ENCODE results near the gene TMEM132C.

The TMEM132C gene

DNA sequence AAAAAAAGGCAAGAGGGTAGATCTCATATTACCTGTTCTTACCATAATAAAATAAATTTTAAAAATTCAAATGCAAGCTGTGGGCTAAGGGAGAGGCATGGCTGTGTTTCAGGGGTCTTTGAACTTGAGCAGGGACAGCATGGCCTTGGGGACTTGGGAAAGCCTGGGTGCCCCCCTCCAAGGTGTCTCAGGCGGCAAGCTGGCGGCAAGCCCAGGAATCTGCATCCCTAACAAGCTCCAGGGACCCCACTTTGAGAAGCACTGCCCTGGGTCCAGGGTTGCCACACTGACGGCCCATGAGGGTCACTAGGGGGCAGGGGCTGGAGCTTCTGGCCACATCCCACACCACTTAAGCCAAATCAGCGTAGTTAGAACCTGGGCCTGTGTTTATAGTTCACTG lies 363.0 kb downstream of the TMEM132C start:
- no peak overlapping the region for H3K9ac ChIP-seq (ENCODE audit: low read length)
- peaks cover 10% of the 10 kb centered on the region; the same call in 1 of the 2 replicates for H3K9me3 ChIP-seq (ENCODE audit: control insufficient read depth, insufficient read depth, low read depth, low read length)
- H3K27me3 ChIP-seq (ENCODE audit: control insufficient read depth, insufficient read depth, low read length), result no peaks in the 10 kb centered on the region
- no peaks in the 10 kb centered on the region for H3K36me3 ChIP-seq (ENCODE audit: control insufficient read depth, insufficient read depth, low read length)
- H3K4me3 ChIP-seq (ENCODE audit: low read depth, low read length), result no peak overlapping the region
- H3K27ac ChIP-seq (ENCODE audit: low read depth, low read length), result no peak overlapping the region
- no peaks in the 10 kb centered on the region for H3K4me1 ChIP-seq (ENCODE audit: control insufficient read depth, insufficient read depth, low read length)

DNA sequence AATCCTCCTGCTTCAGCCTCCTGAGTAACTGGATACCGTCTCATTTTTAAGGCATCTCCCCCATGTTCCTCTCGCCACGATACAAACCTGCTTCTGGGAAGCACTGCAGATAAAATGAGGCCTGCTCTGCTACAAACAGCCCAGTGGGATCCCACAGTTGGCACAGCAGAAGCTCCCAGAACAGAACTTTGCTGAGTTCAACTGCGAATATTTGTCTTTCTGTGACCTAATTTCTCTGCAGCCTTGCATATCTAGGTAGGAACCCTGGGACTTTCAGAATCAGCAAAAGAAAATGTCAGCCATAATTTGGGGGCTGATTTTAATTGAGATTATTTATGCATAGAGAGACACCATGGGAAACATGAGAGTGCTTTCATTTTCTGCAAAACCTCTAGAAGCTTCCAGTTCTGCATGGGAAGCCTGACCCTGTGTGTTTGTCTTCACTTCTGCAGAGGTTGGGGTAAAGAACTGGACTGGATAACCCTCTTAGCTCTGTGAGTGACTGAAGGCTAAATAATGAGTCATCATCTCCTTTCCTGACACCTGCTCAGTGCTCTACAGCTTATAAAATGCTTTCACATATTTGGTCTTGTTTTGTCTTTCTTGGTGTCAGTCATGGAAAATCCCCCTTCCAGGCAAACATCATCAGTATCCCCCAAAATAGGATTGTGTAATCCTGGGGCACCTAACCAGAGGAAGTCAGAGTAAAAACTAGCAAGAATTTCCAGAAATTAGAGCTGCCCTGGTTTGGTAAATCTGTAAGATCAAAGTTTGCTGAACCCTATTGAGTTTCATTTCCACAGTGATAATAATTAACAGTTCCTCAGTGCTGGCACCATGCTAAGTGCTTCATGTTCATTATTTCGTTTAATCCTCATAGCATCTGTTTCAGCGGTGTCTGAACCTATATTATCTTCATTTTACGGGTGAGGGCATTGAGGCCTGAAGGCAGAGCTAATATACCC lies 371.0 kb downstream of the TMEM132C start:
- H3K4me3 ChIP-seq (ENCODE audit: low read depth, low read length), result no peak overlapping the region
- no peaks in the 10 kb centered on the region; the same call in 1 of the 2 replicates for H3K27me3 ChIP-seq (ENCODE audit: control insufficient read depth, insufficient read depth, low read length)
- H3K9me3 ChIP-seq (ENCODE audit: control insufficient read depth, insufficient read depth, low read depth, low read length), result peaks cover 10% of the 10 kb centered on the region
- H3K27ac ChIP-seq (ENCODE audit: low read depth, low read length), result no peak overlapping the region
- H3K36me3 ChIP-seq (ENCODE audit: control insufficient read depth, insufficient read depth, low read length), result no peaks in the 10 kb centered on the region
- H3K4me1 ChIP-seq (ENCODE audit: control insufficient read depth, insufficient read depth, low read length), result no peaks in the 10 kb centered on the region
- no peak overlapping the region for H3K9ac ChIP-seq (ENCODE audit: low read length)

DNA sequence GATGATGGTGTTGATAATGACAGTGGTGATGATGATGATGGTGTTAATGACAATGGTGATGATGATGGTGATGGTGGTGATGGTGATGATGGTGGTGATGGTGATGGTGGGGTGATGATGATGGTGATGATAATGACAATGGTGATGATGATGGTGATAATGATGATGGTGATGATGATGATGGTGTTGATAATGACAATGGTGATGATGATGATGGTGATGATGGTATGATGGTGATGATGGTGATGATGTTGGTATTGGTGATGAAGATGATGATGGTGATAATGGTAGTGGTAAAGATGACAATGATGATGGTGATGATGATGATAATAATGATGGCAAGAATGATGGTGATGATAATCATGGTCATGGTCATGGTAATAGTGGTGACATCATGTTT lies 372.1 kb downstream of the TMEM132C start:
- Histone ChIP-seq H3K4me3 (ENCODE audit: low read depth, low read length) (no peak overlapping the region), H3K9ac (ENCODE audit: low read length) (no peak overlapping the region), H3K4me1 (ENCODE audit: control insufficient read depth, insufficient read depth, low read length) (no peaks in the 10 kb centered on the region), H3K27ac (ENCODE audit: low read depth, low read length) (no peak overlapping the region), H3K36me3 (ENCODE audit: control insufficient read depth, insufficient read depth, low read length) (no peaks in the 10 kb centered on the region), H3K27me3 (ENCODE audit: control insufficient read depth, insufficient read depth, low read length) (no peaks in the 10 kb centered on the region; the same call in 1 of the 2 replicates), H3K9me3 (ENCODE audit: control insufficient read depth, insufficient read depth, low read depth, low read length) (peaks cover 5% of the 10 kb centered on the region; the same call in 1 of the 2 replicates)

DNA sequence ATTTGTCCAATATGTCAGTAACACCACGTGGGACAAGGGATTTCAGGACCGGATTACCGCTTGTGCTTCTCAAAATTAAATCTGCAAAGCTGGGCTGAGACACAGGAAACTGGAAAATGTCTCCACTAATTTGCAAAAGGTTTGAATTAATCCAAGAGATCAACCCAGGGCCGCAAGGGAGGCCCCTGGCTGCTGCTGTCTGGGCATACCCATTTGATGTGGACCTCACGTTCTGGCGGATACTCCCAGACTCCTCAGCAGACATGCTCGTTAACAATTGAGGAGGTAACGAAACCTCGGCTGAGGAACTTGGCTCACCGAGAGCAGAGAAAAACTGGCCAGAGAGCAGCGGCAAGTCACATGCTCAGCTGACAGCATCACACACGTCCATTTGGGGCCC lies 376.2 kb downstream of the TMEM132C start:
- no peak overlapping the region for H3K27ac ChIP-seq (ENCODE audit: low read depth, low read length)
- no peaks in the 10 kb centered on the region for H3K36me3 ChIP-seq (ENCODE audit: control insufficient read depth, insufficient read depth, low read length)

DNA sequence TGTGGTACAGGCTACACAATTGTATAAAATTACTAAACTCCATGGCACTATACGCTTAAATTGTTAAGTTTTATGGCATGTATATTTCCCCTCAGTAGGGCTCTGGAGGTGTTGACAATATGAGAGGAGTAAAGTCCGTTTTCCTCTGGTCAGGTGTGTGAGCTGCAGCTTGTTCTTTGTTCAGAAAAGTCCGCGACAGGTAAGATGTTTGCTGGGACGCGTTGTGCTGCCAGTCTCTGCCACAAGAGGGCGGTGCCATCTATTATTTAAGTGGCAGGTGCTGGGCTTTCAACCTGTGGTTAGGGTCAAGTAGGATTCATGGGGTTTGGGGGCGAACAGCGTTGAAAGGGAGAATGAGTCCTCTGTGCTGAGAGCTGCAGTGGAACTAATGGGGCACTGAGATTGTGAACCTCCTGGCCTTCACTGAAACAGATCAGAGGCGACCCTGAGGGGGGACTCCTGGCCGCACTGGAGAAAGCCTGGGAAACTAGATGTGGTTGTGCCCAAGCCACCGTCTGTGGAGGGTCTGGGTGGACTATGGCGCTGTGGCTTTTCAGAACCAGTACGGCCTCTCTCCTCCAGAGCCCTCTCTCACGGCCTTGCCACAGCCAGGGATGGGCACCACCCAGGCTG lies 377.8 kb downstream of the TMEM132C start:
- Histone ChIP-seq H3K27me3 (ENCODE audit: control insufficient read depth, insufficient read depth, low read length) (no peaks in the 10 kb centered on the region; the same call in 1 of the 2 replicates), H3K9ac (ENCODE audit: low read length) (no peak overlapping the region), H3K9me3 (ENCODE audit: control insufficient read depth, insufficient read depth, low read depth, low read length) (peaks cover 6% of the 10 kb centered on the region; the same call in 1 of the 2 replicates), H3K4me1 (ENCODE audit: control insufficient read depth, insufficient read depth, low read length) (no peaks in the 10 kb centered on the region), H3K36me3 (ENCODE audit: control insufficient read depth, insufficient read depth, low read length) (no peaks in the 10 kb centered on the region), H3K27ac (ENCODE audit: low read depth, low read length) (no peak overlapping the region), H3K4me3 (ENCODE audit: low read depth, low read length) (no peak overlapping the region)

More for the DNA sequence above, 376.2 kb downstream of the TMEM132C start:
- Histone ChIP-seq H3K9me3 (ENCODE audit: control insufficient read depth, insufficient read depth, low read depth, low read length) (peaks cover 5% of the 10 kb centered on the region; the same call in 1 of the 2 replicates), H3K4me3 (ENCODE audit: low read depth, low read length) (no peak overlapping the region), H3K27me3 (ENCODE audit: control insufficient read depth, insufficient read depth, low read length) (no peaks in the 10 kb centered on the region; the same call in 1 of the 2 replicates), H3K4me1 (ENCODE audit: control insufficient read depth, insufficient read depth, low read length) (no peaks in the 10 kb centered on the region), H3K9ac (ENCODE audit: low read length) (no peak overlapping the region)

DNA sequence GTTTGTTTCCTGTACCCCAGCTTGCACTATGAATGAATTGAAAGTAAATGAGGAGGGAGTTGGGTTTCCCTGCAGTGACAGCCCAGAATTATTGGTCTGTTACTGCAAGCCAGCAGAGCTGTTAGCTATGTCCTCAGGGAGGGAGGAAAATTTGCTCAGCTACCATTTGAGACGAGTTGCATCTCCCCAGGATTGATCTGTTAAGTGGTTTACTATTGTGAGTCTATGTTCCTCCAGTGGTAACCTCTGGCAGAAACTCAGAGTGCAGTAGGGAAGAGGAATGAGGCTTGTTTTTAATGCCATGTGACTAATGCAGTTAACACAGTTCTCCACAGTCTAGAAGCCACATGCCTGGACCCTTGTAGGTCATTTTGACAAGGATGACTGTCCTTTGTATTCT lies 382.9 kb downstream of the TMEM132C start:
- no peak overlapping the region for H3K4me3 ChIP-seq (ENCODE audit: low read depth, low read length)
- H3K4me1 ChIP-seq (ENCODE audit: control insufficient read depth, insufficient read depth, low read length), result no peaks in the 10 kb centered on the region
- H3K36me3 ChIP-seq (ENCODE audit: control insufficient read depth, insufficient read depth, low read length), result no peaks in the 10 kb centered on the region
- H3K9ac ChIP-seq (ENCODE audit: low read length), result no peak overlapping the region
- peaks cover 6% of the 10 kb centered on the region; the same call in 1 of the 2 replicates for H3K9me3 ChIP-seq (ENCODE audit: control insufficient read depth, insufficient read depth, low read depth, low read length)
- H3K27ac ChIP-seq (ENCODE audit: low read depth, low read length), result no peak overlapping the region
- no peaks in the 10 kb centered on the region for H3K27me3 ChIP-seq (ENCODE audit: control insufficient read depth, insufficient read depth, low read length)

DNA sequence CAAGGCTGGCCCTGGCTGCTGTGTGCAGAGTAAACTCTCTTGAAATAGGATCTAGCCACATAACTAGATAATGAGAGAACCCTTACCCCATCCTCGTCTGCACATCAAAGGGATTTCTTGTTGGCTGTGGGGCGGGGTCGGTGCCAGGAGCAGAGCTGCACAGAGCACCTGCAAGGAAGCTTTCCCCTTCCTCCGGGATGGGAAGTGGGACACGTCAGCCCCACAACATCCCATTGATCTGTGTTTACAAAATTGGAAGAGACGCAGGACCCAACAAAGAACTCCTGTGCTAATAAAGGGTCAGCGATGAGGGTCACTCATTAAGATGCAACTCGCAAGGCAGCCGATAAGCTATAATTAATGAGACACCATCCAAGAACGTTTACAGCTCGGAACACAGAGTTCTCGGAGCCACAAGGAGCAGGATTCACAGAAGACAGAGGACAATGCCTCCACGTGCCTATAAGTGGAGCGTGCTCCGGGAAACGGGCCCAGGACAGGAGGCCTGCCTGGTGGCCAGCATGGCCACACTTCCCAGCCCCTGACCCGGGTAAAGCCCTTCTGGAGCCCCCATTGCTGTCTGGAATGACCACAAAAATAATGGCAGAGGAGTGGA lies 385.3 kb downstream of the TMEM132C start:
- H3K4me3 ChIP-seq (ENCODE audit: low read depth, low read length), result no peak overlapping the region
- no peak overlapping the region for H3K27ac ChIP-seq (ENCODE audit: low read depth, low read length)
- H3K4me1 ChIP-seq (ENCODE audit: control insufficient read depth, insufficient read depth, low read length), result no peaks in the 10 kb centered on the region
- H3K9me3 ChIP-seq (ENCODE audit: control insufficient read depth, insufficient read depth, low read depth, low read length), result peaks cover 6% of the 10 kb centered on the region; the same call in 1 of the 2 replicates
- H3K36me3 ChIP-seq (ENCODE audit: control insufficient read depth, insufficient read depth, low read length), result no peaks in the 10 kb centered on the region
- no peaks in the 10 kb centered on the region for H3K27me3 ChIP-seq (ENCODE audit: control insufficient read depth, insufficient read depth, low read length)
- no peak overlapping the region for H3K9ac ChIP-seq (ENCODE audit: low read length)

DNA sequence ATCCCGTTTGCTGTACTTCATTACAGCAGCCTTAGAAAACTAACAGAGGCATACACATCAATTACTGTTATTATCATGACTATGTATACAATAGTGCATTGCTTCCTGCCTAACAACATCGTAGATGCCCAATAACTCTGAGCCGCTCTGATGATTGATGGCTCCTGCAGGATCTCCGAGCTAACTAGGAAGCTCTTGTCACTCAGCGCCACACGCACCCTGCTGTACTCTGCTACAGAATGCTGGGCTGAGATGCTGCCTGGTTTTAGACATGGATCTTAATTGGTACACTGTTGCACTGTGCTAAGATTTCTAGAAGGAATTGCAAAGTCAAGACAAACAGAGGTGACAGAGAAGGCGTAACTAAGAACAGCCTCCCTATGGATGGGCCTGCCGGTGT lies 387.5 kb downstream of the TMEM132C start:
- H3K4me3 ChIP-seq (ENCODE audit: low read depth, low read length), result no peak overlapping the region
- H3K9ac ChIP-seq (ENCODE audit: low read length), result no peak overlapping the region
- H3K9me3 ChIP-seq (ENCODE audit: control insufficient read depth, insufficient read depth, low read depth, low read length), result no peaks in the 10 kb centered on the region
- H3K27me3 ChIP-seq (ENCODE audit: control insufficient read depth, insufficient read depth, low read length), result no peaks in the 10 kb centered on the region
- no peaks in the 10 kb centered on the region for H3K4me1 ChIP-seq (ENCODE audit: control insufficient read depth, insufficient read depth, low read length)
- H3K27ac ChIP-seq (ENCODE audit: low read depth, low read length), result no peak overlapping the region
- no peaks in the 10 kb centered on the region for H3K36me3 ChIP-seq (ENCODE audit: control insufficient read depth, insufficient read depth, low read length)

DNA sequence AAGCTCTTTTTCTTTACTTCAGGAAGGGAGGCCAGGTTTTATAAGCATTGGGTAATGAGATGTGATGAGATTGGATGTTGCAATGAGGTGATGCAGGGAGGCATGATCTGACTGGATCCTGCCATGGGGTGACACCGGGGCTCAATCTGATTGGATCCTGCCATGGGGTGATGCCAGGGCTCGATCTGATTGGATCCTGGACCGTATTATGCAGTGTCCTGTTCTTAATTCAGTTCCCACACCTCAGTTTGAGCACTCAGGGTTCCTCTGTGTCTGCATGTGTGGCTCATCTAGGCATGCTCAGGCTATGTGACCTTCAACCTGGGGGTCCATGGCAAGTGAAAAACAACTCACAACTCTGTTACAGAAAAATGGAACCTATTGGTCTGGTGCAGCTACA lies 390.4 kb downstream of the TMEM132C start:
- Histone ChIP-seq H3K27me3 (ENCODE audit: control insufficient read depth, insufficient read depth, low read length) (no peaks in the 10 kb centered on the region), H3K4me1 (ENCODE audit: control insufficient read depth, insufficient read depth, low read length) (no peaks in the 10 kb centered on the region), H3K9me3 (ENCODE audit: control insufficient read depth, insufficient read depth, low read depth, low read length) (no peaks in the 10 kb centered on the region), H3K36me3 (ENCODE audit: control insufficient read depth, insufficient read depth, low read length) (no peaks in the 10 kb centered on the region), H3K27ac (ENCODE audit: low read depth, low read length) (no peak overlapping the region), H3K9ac (ENCODE audit: low read length) (no peak overlapping the region), H3K4me3 (ENCODE audit: low read depth, low read length) (no peak overlapping the region)

DNA sequence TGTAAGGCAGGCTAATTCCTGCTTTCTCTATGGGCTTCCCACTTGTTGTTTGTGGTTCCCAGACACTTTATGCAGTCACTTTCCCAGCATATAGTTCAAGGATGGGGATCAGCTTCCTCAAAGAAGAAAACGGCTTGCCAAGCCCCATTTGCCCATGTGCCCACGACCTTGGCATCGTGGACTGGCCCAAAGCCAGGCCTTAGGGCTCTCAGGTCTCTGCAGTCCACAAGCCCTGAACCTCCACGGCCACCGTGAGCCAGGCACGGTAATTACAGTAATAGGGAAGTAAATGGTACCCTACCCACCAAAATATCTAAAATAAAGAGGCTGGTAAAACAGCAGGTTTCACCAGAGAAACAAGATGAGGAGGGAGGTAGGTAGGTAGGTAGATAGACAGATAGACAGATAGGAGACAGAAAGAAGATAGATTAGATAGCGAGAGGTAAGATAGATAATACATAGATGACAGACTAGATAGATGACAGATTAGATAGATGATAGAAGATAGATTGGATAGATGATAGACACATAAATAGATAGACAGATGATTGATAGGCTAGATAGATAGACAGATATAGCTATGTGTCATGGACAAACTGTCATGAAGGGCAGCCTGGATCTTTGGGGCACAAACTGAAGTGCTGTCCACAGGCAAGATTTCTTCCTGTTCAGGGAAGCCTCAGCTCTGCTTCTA lies 393.7 kb downstream of the TMEM132C start:
- Histone ChIP-seq H3K9ac (ENCODE audit: low read length) (no peak overlapping the region), H3K27ac (ENCODE audit: low read depth, low read length) (no peak overlapping the region), H3K4me3 (ENCODE audit: low read depth, low read length) (no peak overlapping the region), H3K36me3 (ENCODE audit: control insufficient read depth, insufficient read depth, low read length) (no peaks in the 10 kb centered on the region), H3K4me1 (ENCODE audit: control insufficient read depth, insufficient read depth, low read length) (no peaks in the 10 kb centered on the region), H3K27me3 (ENCODE audit: control insufficient read depth, insufficient read depth, low read length) (no peaks in the 10 kb centered on the region), H3K9me3 (ENCODE audit: control insufficient read depth, insufficient read depth, low read depth, low read length) (peaks cover 6% of the 10 kb centered on the region; the same call in 1 of the 2 replicates)
